B cell (primary cell): Measurements from ENCODE around the gene ITPK1.

Source experiments
- EZH2 ChIP-seq: IDR thresholded peaks from 2 replicates; pipeline ENCODE4 v1.6.1; 2012; ENCODE audit warnings: borderline replicate concordance, low read depth, mild to moderate bottlenecking, moderate library complexity, low read length; ENCODE audit not compliant: insufficient read depth, poor library complexity, severe bottlenecking
- TF ChIP-seq, protein P1 (sequence below): fragments of 200-600 bp; IDR thresholded peaks from one replicate; pipeline ENCODE4 v1.8.0; 2022; ENCODE audit warnings: antibody characterized with exemption, mild to moderate bottlenecking

DNA sequence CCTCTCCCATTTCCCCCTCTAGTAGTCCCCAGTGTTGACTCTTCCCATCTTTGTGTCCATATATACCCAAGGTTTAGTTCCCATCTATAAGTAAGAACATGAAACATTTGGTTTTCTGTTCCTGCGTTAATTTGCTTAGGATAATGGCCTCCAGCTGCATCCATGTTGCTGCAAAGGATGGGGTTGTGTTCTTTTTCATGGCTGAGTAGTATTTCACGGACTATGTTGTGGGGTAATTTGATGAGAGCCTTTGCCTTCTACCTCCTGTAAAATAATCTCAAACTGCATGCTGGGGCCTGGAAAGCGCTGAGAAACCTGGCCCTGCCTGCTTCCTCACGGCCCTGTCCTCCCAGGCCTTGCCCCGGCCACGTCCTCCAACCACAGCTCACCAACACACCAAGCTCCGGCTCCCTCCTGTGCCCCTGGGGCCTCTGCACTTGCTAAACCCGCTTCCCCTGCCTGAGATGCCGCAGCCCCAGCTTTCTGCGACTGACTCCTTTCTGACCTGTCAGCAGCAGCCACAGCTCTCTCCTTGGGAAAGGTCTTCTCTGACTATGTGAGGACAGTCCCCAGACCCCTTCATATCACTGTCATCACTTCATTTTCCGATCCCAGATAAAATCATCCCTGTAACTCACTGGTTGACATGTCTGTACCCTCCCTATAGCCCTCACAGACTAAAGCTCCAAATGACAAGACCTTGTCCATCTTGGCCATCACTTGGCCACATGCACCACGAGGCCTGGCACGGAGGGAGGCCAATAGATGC lies 19.8 kb downstream of the ITPK1 start:
- TF ChIP-seq, protein P1, sequence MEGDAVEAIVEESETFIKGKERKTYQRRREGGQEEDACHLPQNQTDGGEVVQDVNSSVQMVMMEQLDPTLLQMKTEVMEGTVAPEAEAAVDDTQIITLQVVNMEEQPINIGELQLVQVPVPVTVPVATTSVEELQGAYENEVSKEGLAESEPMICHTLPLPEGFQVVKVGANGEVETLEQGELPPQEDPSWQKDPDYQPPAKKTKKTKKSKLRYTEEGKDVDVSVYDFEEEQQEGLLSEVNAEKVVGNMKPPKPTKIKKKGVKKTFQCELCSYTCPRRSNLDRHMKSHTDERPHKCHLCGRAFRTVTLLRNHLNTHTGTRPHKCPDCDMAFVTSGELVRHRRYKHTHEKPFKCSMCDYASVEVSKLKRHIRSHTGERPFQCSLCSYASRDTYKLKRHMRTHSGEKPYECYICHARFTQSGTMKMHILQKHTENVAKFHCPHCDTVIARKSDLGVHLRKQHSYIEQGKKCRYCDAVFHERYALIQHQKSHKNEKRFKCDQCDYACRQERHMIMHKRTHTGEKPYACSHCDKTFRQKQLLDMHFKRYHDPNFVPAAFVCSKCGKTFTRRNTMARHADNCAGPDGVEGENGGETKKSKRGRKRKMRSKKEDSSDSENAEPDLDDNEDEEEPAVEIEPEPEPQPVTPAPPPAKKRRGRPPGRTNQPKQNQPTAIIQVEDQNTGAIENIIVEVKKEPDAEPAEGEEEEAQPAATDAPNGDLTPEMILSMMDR: no peak
- TF ChIP-seq EZH2: no peak
